ENCODE results near the gene SEC24D. TPM values are rescaled to one million over a fixed set of nuclear protein-coding genes. Genes with fewer than 3 reads are reported as not detected.

Gene SEC24D
- total RNA-seq, 3 donors from 2014 or later: 24.5 to 63.6 (median 50.8) TPM

DNA sequence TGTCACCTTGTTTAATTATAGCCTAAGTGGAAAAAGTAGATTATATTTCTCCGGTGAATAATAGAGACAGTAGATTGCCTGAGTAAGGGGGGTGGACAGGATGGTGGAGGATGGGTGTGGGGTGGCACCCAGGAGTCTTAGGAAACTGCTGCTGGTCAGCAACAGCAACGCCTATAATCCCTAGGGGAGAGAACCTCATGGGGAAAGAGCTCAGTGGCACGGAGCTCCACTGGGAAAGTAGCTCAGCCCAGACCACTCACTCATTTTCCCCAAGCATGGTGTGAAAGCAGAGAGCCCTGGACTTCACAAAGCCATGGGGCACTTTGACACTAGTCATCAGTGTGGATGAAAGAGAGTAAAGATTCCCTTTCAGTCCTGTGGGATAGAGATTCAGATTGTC, 119.6 kb downstream of the SEC24D start:
- H3K4me3 ChIP-seq: no peak overlapping the region
- H3K27me3 ChIP-seq: no peaks in the 10 kb centered on the region
- no peak for DNase-seq (ENCODE audit: low spot score in 2 of 2)
- no peaks in the 10 kb centered on the region for H3K36me3 ChIP-seq
- H3K4me1 ChIP-seq: no peaks in the 10 kb centered on the region
- H3K27ac ChIP-seq: no peak overlapping the region
- TF ChIP-seq POLR2AphosphoS5 (IDR thresholded peaks at IDR 0.05) (no peak), POLR2A (IDR thresholded peaks at IDR 0.05) (no peak)
- TF ChIP-seq, protein P1, sequence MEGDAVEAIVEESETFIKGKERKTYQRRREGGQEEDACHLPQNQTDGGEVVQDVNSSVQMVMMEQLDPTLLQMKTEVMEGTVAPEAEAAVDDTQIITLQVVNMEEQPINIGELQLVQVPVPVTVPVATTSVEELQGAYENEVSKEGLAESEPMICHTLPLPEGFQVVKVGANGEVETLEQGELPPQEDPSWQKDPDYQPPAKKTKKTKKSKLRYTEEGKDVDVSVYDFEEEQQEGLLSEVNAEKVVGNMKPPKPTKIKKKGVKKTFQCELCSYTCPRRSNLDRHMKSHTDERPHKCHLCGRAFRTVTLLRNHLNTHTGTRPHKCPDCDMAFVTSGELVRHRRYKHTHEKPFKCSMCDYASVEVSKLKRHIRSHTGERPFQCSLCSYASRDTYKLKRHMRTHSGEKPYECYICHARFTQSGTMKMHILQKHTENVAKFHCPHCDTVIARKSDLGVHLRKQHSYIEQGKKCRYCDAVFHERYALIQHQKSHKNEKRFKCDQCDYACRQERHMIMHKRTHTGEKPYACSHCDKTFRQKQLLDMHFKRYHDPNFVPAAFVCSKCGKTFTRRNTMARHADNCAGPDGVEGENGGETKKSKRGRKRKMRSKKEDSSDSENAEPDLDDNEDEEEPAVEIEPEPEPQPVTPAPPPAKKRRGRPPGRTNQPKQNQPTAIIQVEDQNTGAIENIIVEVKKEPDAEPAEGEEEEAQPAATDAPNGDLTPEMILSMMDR (IDR thresholded peaks at IDR 0.05): no peak
- intact Hi-C loops (cut with DNase I; ENCODE audit: low total_unique reads): no loop called here
- H3K9me3 ChIP-seq: no peaks in the 10 kb centered on the region

GRCh38 chr4:118714682-118715081, 121.2 kb downstream of the SEC24D start:
- no peaks in the 10 kb centered on the region for H3K36me3 ChIP-seq

GRCh38 chr4:118712872-118713271, 123.1 kb downstream of the SEC24D start:
- no peak for DNase-seq (ENCODE audit: low spot score in 2 of 2)
- no peaks in the 10 kb centered on the region for H3K4me1 ChIP-seq
- TF ChIP-seq, protein P1 (IDR thresholded peaks at IDR 0.05): no peak
- no peak for TF ChIP-seq POLR2A (IDR thresholded peaks at IDR 0.05)
- TF ChIP-seq POLR2AphosphoS5 (IDR thresholded peaks at IDR 0.05): no peak
- H3K27me3 ChIP-seq: no peaks in the 10 kb centered on the region
- peaks cover 2% of the 10 kb centered on the region for H3K36me3 ChIP-seq
- H3K4me3 ChIP-seq: no peak overlapping the region
- H3K9me3 ChIP-seq: no peaks in the 10 kb centered on the region
- intact Hi-C loops (cut with DNase I; ENCODE audit: low total_unique reads): no loop called here
- no peak overlapping the region for H3K27ac ChIP-seq

More at GRCh38 chr4:118714682-118715081, 121.2 kb downstream of the SEC24D start:
- Histone ChIP-seq H3K4me1 (no peaks in the 10 kb centered on the region), H3K27me3 (no peaks in the 10 kb centered on the region), H3K27ac (no peak overlapping the region), H3K4me3 (no peak overlapping the region), H3K9me3 (no peaks in the 10 kb centered on the region)
- no peak for DNase-seq (ENCODE audit: low spot score in 2 of 2)
- TF ChIP-seq POLR2AphosphoS5 (IDR thresholded peaks at IDR 0.05): no peak
- intact Hi-C loops (cut with DNase I; ENCODE audit: low total_unique reads): no loop called here

DNA sequence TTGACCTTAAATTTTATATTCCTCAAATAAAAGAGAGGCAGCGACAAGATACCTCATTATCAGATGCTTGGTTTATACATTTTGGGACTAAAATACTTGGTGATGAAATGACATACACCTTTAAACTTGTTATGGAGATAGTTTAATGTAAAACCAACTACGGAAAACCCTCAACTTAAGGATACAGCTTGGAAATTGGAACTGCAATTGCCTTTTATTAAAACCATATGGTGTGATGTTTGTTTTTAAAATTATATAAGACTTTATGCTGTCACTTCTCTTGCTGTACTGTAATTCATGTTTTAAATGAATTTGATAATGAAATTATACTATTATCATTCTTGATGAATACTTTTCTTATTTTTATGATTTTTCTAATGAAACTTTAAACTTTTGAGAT, 124.9 kb downstream of the SEC24D start:
- TF ChIP-seq, protein P1 (IDR thresholded peaks at IDR 0.05): no peak
- TF ChIP-seq POLR2AphosphoS5 (IDR thresholded peaks at IDR 0.05) (no peak), POLR2A (IDR thresholded peaks at IDR 0.05) (no peak)
- Histone ChIP-seq H3K9me3 (no peaks in the 10 kb centered on the region), H3K27ac (no peak overlapping the region), H3K36me3 (peaks cover 3% of the 10 kb centered on the region), H3K27me3 (no peaks in the 10 kb centered on the region), H3K4me1 (no peaks in the 10 kb centered on the region), H3K4me3 (no peak overlapping the region)
- no peak for DNase-seq (ENCODE audit: low spot score in 2 of 2)
- intact Hi-C loops (cut with DNase I; ENCODE audit: low total_unique reads): no loop called here

DNA sequence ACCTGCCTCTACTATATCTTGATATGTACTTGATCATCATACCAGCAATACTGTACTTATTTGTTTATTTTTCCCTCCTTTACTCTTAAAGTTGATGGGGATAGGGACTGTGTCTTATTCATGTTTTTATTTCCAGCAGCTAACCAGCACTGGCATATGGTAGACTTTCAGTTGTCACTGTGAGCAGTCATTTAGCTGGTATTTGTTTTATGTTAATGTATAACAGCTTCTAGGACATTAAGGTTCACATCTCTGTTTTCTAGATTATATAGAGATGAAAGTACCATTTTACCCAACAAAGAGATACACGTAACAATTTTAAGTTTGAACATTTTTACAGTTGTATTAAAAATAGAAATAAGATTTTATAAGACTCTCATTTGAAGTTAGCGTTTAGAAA, 132.8 kb downstream of the SEC24D start:
- Histone ChIP-seq H3K27me3 (no peaks in the 10 kb centered on the region), H3K9me3 (no peaks in the 10 kb centered on the region), H3K4me1 (no peaks in the 10 kb centered on the region), H3K4me3 (no peak overlapping the region), H3K36me3 (peaks cover 12% of the 10 kb centered on the region), H3K27ac (no peak overlapping the region)
- no peak for DNase-seq (ENCODE audit: low spot score in 2 of 2)
- TF ChIP-seq POLR2A (IDR thresholded peaks at IDR 0.05) (no peak), POLR2AphosphoS5 (IDR thresholded peaks at IDR 0.05) (no peak)
- TF ChIP-seq, protein P1 (IDR thresholded peaks at IDR 0.05): no peak
- intact Hi-C loops (cut with DNase I; ENCODE audit: low total_unique reads): no loop called here

Data from breast epithelium (tissue), 4 donors.